GM19023 (cell line): Measurements from ENCODE around the gene TBC1D5.

Source experiments
- ATAC-seq: cut with Tn5 transposase; IDR thresholded peaks from one replicate; pipeline ENCODE4 v1.9.1; 2021; ENCODE audit warnings: mild to moderate bottlenecking, moderate library complexity; ENCODE audit not compliant: unreplicated experiment

TBC1D5 gene

GRCh38 chr3:17602126-17602525 lies 140.3 kb downstream of the TBC1D5 start:
- no peak for ATAC-seq

GRCh38 chr3:17592956-17593355 lies 149.5 kb downstream of the TBC1D5 start:
- ATAC-seq, result no peak

GRCh38 chr3:17590465-17590864 lies 152.0 kb downstream of the TBC1D5 start:
- ATAC-seq, result no peak

- no peak for ATAC-seq
Observed at GRCh38 chr3:17589888-17590287, 152.5 kb downstream of the TBC1D5 start.

- ATAC-seq, result no peak
Observed at GRCh38 chr3:17588422-17588821, 154.0 kb downstream of the TBC1D5 start.

- no peak for ATAC-seq
Observed at GRCh38 chr3:17585394-17586325, 156.8 kb downstream of the TBC1D5 start.

- ATAC-seq, result no peak
Observed at GRCh38 chr3:17584066-17584465, 158.4 kb downstream of the TBC1D5 start.

- ATAC-seq, result no peak
Observed at GRCh38 chr3:17583530-17583929, 158.9 kb downstream of the TBC1D5 start.

GRCh38 chr3:17581421-17582080 lies 160.9 kb downstream of the TBC1D5 start:
- ATAC-seq, result no peak

GRCh38 chr3:17580901-17581300 lies 161.5 kb downstream of the TBC1D5 start:
- no peak for ATAC-seq

GRCh38 chr3:17579289-17580031 lies 163.0 kb downstream of the TBC1D5 start:
- ATAC-seq, result peak; percentile 92

- no peak for ATAC-seq
Observed at GRCh38 chr3:17577796-17578520, 164.5 kb downstream of the TBC1D5 start.

- ATAC-seq, result peak; percentile 87
Observed at GRCh38 chr3:17573396-17573795, 169.0 kb downstream of the TBC1D5 start.

GRCh38 chr3:17571686-17572085 lies 170.7 kb downstream of the TBC1D5 start:
- ATAC-seq, result no peak

- no peak for ATAC-seq
Observed at GRCh38 chr3:17562845-17563244, 179.6 kb downstream of the TBC1D5 start.

GRCh38 chr3:17558565-17558964 lies 183.9 kb downstream of the TBC1D5 start:
- no peak for ATAC-seq

GRCh38 chr3:17557749-17558463 lies 184.5 kb downstream of the TBC1D5 start:
- no peak for ATAC-seq

GRCh38 chr3:17555525-17555924 lies 186.9 kb downstream of the TBC1D5 start:
- ATAC-seq, result no peak

- no peak for ATAC-seq
Observed at GRCh38 chr3:17554078-17554477, 188.4 kb downstream of the TBC1D5 start.

GRCh38 chr3:17553080-17553479 lies 189.4 kb downstream of the TBC1D5 start:
- ATAC-seq, result no peak
